Esophagus squamous epithelium (tissue), 4 donors: ENCODE data around the gene CDH16.

ENCODE experiments used
- POLR2A ChIP-seq, 4 donors: fragments of 450-650 bp; IDR thresholded peaks; one replicate each; pipeline ENCODE4 v1.6.1; 2017; ENCODE audit warnings: antibody characterized with exemption in 4 of 4, mild to moderate bottlenecking in 4 of 4, moderate library complexity in 3 of 4
- TF ChIP-seq, protein P1 (sequence below), 6 experiments: fragments of 450-650 bp in 4 of 6; fragments of 200-600 bp in 2 of 6; sonication (generic) in 2 of 6; IDR thresholded peaks; one replicate each; pipeline ENCODE4 v1.5.1; 2016 to 2019; ENCODE audit warnings: antibody characterized with exemption in 6 of 6, mild to moderate bottlenecking in 4 of 6, moderate library complexity in 4 of 6

DNA sequence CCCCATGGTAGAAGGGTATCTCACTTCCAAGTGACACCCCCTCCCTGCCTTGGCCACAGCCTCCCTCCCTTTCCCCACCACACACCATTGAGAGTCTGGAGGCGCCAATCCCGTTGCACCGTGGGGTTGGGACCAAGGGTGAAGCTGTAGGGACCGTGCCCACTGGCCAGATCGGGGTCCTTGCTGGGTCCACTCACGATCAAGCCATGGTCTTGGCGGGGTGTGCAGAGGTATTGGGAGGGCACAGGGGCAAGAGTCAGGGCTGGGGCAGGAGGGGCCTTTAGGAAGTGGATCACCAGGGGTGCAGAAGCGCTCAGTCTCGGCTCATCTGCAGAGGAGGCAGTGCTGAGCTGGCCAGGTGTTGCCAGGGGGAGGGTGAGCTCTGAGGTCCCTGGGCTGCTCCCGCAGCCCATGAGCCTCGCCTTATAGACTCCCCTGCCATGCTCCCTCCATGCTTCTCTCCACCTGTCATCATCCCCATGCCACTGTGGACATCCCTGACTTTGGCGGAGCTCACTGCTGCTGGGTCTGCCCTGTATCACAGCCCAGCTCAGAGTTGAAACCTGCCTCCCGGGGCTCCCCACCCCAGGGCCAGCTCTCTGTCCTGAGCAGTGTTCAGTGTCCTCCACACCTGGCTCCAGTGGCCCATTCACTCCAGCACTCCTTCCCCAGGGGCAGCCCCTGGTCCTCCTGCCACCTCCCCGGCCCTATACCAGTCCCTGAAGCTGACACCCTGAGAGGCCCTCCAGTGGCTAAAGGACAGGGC lies 8.3 kb downstream of the CDH16 start:
- TF ChIP-seq, protein P1, sequence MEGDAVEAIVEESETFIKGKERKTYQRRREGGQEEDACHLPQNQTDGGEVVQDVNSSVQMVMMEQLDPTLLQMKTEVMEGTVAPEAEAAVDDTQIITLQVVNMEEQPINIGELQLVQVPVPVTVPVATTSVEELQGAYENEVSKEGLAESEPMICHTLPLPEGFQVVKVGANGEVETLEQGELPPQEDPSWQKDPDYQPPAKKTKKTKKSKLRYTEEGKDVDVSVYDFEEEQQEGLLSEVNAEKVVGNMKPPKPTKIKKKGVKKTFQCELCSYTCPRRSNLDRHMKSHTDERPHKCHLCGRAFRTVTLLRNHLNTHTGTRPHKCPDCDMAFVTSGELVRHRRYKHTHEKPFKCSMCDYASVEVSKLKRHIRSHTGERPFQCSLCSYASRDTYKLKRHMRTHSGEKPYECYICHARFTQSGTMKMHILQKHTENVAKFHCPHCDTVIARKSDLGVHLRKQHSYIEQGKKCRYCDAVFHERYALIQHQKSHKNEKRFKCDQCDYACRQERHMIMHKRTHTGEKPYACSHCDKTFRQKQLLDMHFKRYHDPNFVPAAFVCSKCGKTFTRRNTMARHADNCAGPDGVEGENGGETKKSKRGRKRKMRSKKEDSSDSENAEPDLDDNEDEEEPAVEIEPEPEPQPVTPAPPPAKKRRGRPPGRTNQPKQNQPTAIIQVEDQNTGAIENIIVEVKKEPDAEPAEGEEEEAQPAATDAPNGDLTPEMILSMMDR (IDR thresholded peaks at IDR 0.05), result no peak
- TF ChIP-seq POLR2A (IDR thresholded peaks at IDR 0.05), result no peak
